ENCODE data around the gene PSMD12.

DNA sequence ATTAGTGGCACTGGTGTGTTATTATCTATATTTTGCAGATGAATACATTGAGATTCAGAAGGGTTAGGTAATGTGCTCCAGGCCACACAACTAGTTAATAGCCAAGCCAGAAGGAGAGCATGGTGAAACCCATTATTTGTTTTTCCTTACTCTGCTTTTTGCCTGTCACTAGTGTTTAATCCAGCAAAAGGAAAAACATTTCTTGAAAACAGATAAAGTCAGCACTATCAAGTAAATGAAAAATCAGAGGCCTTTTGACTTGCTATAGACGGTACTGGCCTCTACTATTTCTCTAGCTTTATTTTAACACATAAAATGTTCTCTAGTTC lies 15.5 kb upstream of the PSMD12 start:
- TF ChIP-seq, protein P1, sequence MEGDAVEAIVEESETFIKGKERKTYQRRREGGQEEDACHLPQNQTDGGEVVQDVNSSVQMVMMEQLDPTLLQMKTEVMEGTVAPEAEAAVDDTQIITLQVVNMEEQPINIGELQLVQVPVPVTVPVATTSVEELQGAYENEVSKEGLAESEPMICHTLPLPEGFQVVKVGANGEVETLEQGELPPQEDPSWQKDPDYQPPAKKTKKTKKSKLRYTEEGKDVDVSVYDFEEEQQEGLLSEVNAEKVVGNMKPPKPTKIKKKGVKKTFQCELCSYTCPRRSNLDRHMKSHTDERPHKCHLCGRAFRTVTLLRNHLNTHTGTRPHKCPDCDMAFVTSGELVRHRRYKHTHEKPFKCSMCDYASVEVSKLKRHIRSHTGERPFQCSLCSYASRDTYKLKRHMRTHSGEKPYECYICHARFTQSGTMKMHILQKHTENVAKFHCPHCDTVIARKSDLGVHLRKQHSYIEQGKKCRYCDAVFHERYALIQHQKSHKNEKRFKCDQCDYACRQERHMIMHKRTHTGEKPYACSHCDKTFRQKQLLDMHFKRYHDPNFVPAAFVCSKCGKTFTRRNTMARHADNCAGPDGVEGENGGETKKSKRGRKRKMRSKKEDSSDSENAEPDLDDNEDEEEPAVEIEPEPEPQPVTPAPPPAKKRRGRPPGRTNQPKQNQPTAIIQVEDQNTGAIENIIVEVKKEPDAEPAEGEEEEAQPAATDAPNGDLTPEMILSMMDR (IDR thresholded peaks at IDR 0.05; ENCODE audit: low read length) = no peak
- no peak for TF ChIP-seq EZH2 (IDR thresholded peaks at IDR 0.05; ENCODE audit: borderline replicate concordance, low read length)
